ENCODE measurements around the gene OR51E1.

The OR51E1 gene

GRCh38 chr11:4643682-4644081, at the start of gene OR51E1:
Gene OR51E1, plus strand, starts transcription at chr11:4643982. Its CDS starts 8,545 bp downstream, at chr11:4652527.
- no peak for DNase-seq

GRCh38 chr11:4605057-4605456, 38.7 kb upstream of the OR51E1 start:
- no peak for DNase-seq

- no peak for DNase-seq
Observed at GRCh38 chr11:4606231-4607015, 37.4 kb upstream of the OR51E1 start.

- DNase-seq = no peak
Observed at GRCh38 chr11:4607096-4607495, 36.7 kb upstream of the OR51E1 start.

GRCh38 chr11:4607781-4608666, 35.8 kb upstream of the OR51E1 start, which contains the start of gene TRIM68:
Gene TRIM68, minus strand, starts transcription at chr11:4608231. Its CDS starts 2,727 bp downstream, at chr11:4605504.
- peak; percentile 93 to 94 for DNase-seq

GRCh38 chr11:4610258-4610935, 33.4 kb upstream of the OR51E1 start:
- peak in 1 of 2 experiments; percentile 12 for DNase-seq

DNA sequence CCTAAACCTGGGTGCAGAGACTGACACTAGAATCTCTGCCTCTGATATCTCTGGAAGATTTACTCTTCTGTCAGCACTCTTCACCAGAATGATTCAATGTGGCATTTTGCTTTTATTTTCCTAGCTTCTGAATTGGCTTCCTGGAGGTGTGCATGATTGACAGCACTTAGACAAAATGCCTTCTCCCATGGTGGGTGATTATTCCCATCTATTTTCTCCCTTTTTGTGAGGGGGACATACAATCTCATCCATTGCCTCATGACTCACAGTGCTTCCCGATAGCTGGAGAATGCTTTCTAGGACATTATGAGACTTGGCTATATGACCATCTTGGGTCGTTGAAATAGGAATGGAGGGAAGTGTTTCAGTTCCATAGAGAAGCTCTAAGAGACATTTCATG, 31.8 kb upstream of the OR51E1 start:
- no peak for DNase-seq

- no peak for DNase-seq
Observed at GRCh38 chr11:4615856-4616444, 27.8 kb upstream of the OR51E1 start.

DNA sequence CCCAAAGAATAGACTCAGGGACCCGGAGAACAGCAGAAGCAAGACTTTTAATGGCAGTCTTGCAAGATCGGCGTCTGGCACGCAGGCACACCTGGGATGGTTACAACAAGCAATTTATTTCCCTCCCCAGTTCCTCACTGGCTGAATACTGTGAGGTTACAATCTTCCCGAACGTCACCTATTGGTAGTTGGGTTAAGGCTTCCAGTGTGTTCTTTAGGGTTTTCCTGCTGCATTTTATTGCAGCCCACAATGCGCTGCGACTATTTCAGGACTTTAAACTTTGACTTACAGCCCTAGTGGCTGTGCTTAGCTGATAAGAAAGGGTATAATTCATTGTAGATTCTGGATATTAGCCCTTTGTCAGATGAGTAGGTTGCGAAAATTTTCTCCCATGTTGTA, 24.3 kb upstream of the OR51E1 start:
- DNase-seq = no peak

DNA sequence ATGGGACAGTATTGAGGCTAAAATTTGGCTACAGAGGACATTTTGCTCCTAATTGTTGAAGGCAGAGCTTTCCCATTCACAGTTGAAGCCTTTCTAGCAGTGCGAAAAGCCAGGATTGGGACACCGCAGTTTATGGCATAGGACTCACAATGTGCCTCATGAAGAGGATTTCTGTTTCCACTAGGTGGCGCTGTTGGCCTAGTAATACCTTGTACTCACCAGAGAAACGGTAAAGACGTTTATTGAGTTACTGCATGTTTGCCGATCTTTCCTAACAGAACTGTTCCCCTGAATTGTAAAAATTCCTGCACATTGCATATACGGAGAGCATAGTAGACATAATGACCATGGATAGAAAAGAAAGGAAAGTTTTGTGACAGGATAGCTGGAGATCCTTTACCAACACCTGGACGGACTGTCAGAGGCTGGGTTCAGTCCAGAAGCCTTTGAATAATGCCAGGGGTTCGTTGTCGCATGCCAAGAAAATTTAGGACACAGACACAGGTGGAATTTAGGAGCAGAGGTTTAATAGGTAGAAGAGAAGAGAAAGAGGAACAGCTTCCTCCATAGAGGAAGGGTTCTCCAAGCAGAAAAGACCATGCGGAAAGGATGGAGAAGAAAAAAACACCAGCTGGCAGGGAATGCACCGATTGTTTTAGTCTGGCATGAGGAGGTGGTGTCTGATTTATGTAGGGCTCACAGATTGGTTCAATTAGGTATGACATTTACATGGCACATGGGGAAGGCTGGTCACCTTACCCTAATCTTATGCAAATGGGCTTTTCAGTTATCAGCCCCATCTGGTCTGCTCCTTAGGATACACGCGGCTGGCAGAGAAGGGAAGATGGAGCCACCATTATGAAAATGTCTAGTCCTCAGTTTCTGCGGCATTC, 17.3 kb upstream of the OR51E1 start:
- DNase-seq = peak; percentile 50 to 61

DNA sequence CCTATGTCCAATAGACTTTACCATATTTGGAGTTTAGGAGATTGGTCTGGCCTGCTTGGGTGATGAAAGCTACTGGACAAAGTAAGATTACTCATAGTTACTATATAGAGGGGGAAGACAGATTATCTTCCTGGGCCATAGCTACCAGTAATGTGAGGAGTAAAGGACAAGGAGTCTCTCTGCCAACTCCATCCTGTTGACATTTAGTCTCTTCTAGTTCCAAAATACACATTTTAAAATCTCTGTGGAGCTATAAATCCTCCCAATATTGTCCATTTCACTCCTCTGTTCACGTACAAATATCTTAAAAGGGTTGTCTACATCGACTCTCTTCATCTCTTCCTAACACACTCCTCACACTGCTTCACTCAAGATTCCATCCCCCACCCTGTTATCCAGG, 7.6 kb upstream of the OR51E1 start:
- DNase-seq = no peak

DNA sequence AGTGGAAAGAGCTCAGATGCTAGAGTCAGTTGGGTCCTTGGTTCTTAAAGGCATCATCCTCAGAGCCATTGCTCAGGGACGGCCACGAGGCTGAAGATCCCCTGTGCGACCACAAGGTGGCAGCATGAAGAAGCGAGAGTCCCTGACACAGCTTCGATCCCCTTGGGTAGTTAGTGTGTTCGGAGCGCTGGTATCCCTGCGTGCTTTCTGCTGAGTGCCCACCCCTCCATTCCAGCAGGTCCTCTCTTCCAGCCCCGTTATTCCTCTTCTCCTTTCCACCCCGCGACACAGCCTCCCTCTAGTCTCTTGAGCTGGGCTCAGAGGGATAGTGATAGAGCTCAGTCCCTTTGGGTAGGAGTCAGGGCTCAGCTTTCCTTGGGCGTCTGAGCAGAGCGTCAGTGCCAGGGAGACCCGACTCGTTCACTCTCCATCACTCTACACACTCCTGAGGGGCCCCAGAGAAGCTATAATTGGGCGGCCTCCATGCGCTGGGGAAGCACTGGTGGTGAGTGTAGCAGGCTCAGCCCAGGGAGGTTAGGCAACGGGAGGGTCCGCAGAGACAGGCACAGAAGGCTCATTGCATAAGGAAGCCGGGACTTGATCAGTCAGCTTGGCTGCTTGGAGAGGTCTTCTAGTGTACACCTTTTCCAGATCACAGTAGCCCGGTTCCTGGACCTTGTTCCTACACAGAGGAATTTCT, 6.7 kb upstream of the OR51E1 start, which contains the start of gene OR51D1:
OR51D1 (plus strand) TSS at position 516 of the 700 bp plus-strand sequence. CDS start 2,314 bp downstream, outside the sequence.
- peak; percentile 67 to 78 for DNase-seq

- no peak for DNase-seq
Observed at GRCh38 chr11:4637662-4638047, 6.1 kb upstream of the OR51E1 start.

DNA sequence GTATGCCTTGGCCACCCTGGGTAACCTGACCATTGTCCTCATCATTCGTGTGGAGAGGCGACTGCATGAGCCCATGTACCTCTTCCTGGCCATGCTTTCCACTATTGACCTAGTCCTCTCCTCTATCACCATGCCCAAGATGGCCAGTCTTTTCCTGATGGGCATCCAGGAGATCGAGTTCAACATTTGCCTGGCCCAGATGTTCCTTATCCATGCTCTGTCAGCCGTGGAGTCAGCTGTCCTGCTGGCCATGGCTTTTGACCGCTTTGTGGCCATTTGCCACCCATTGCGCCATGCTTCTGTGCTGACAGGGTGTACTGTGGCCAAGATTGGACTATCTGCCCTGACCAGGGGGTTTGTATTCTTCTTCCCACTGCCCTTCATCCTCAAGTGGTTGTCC, 3.9 kb upstream of the OR51E1 start:
- no peak for DNase-seq

- no peak for DNase-seq
Observed at GRCh38 chr11:4641501-4641900, 2.3 kb upstream of the OR51E1 start.

- no peak for DNase-seq
Observed at GRCh38 chr11:4642043-4642442, 1.7 kb upstream of the OR51E1 start.

GRCh38 chr11:4643076-4643475, 706 bp upstream of the OR51E1 start:
- no peak for DNase-seq

DNA sequence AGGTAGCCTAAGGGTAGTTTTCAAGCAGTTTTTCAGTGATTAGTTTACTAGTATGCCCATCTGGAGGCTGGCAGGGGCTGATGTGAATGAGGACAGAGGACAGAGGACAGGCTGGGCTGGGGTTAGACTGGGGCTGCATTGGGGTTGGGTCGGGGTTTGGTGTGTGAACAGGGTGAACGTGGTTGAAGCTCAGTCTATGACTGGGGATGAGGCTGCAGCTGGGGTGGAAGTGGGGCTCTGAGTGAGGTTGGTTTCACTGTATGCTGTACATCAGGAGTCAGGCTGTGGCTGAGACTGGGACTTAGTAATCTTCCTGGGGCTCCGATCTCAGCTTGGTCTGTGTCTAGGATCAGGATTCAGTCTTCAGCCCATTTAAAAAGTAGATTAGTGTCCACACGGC, 451 bp downstream of the OR51E1 start:
- no peak for DNase-seq

GRCh38 chr11:4645974-4646373, 2.2 kb downstream of the OR51E1 start:
- no peak for DNase-seq

GRCh38 chr11:4647766-4648165, 4.0 kb downstream of the OR51E1 start:
- DNase-seq = no peak

Data from activated CD4-positive, alpha-beta T cell treated with anti-CD3 and anti-CD28 coated beads, Interleukin-2, amount 50 U/mL, for 48 hours (primary cell).